ENCODE results near the gene RAE1. TPM values are rescaled to one million over a fixed set of nuclear protein-coding genes. Genes with fewer than 3 reads are reported as not detected.

RAE1 gene
- total and polyA plus RNA-seq, 9 donors: 19.9 to 30.5 (median 24.9) TPM

DNA sequence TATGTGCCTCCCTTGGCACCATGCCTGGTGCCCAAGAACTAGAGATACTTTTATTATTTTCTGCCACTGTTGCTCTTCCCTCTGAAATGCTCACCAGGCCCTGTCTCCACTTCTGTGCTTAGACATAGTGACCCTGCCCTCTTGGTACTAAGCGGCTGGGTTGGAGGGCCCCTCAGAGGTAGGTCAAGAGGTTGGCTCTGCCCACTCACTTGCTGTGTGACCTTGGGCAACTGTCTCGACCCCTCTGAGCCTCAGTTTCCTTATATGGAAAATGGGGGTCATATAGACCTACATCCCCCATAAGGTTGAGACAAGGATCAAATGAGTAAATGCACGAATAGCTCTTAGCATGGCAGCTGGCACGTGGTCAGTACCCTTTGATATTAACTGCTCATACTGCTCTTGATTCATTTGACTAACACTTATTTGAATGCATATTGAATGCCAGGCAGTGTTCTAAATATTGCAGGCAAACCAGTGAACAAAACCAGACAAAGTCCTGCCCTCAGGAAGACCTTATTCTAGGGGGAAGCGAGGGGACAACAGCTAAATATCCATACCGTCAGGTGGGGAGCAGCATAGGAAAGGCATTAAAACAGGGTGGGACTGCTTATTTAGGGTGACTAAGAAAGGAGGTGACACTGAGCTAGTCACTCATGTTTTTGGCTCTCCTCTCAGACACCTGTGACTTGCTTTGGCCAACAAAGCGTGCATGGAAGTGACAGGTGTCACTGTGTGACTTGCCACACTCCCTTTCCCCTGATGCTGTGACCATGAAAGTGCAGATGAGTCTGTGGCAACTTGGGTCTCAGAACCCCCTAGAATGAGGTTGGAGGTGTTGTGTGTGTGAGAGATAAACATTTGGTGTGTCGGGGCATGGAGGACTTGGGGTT lies 35.7 kb upstream of the RAE1 start:
- Histone ChIP-seq H3K36me3 (ENCODE audit: control insufficient read depth, insufficient read depth, low read length) (no peaks in the 10 kb centered on the region), H3K27me3 (ENCODE audit: control insufficient read depth, insufficient read depth, low read length) (peaks cover 17% of the 10 kb centered on the region), H3K27ac (ENCODE audit: low read length) (no peak overlapping the region), H3K4me1 (ENCODE audit: control insufficient read depth, insufficient read depth, low read length) (peaks cover 4% of the 10 kb centered on the region), H3K9me3 (replicated peaks; ENCODE audit: control insufficient read depth, low read depth, low read length) (no peaks in the 10 kb centered on the region), H3K4me3 (ENCODE audit: low read length) (no peak overlapping the region)
- WGBS (ENCODE audit: insufficient coverage): 81% methylated on average over 4 of the region's 8 CpGs
- no peak for DNase-seq

DNA sequence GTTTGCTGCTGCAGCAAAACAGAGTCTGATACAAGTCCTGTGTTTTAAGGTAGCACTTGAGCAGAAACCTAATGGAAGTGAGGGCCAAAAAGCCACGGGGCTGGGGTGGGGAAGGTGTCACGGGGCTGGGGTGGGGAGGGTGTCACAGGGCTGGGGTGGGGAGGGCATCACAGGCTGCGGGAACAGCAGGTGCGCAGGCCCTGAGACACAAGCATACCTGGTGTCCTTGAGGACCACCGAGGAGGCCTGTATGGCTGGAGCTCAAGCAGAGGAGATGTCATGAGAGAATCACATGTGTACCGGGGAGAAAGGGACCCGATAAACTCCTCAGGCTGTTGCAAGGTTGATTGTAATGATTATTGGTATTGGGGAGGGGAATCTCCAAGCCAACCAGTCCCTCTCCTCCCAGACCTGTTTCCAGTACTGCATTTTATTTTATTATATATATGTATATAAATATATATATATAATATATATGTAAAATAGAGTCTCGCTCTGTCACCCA lies 35.0 kb upstream of the RAE1 start:
- Histone ChIP-seq H3K36me3 (ENCODE audit: control insufficient read depth, insufficient read depth, low read length) (no peaks in the 10 kb centered on the region), H3K27ac (ENCODE audit: low read length) (no peak overlapping the region), H3K9me3 (replicated peaks; ENCODE audit: control insufficient read depth, low read depth, low read length) (no peaks in the 10 kb centered on the region), H3K27me3 (ENCODE audit: control insufficient read depth, insufficient read depth, low read length) (peaks cover 12% of the 10 kb centered on the region), H3K4me3 (ENCODE audit: low read length) (no peak overlapping the region), H3K4me1 (ENCODE audit: control insufficient read depth, insufficient read depth, low read length) (peaks cover 4% of the 10 kb centered on the region)
- DNase-seq: no peak
- 75% methylated on average over 4 of the region's 8 CpGs for WGBS (ENCODE audit: insufficient coverage)

DNA sequence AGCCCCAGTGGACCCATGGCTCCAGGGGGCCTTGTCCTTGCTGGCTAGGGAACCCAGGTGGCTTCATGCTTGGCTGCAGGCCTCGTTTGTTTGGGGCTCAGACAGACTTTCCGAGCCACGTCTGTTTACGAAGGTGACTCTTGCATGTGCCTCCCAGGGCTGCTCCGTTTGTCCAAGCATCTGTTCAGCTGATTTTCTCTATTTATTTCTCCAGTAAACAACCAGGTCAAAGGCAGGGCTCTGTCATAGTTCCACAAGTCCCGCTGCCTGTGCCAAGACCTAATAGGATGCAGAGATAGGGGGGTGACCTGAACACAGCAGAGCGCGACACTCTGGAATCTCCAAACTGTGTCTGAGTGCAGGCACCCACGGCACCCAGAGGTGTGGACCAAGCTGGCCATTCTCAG lies 34.3 kb upstream of the RAE1 start:
- no peaks in the 10 kb centered on the region for H3K9me3 ChIP-seq (replicated peaks; ENCODE audit: control insufficient read depth, low read depth, low read length)
- H3K27me3 ChIP-seq (ENCODE audit: control insufficient read depth, insufficient read depth, low read length): peaks cover 17% of the 10 kb centered on the region
- H3K4me3 ChIP-seq (ENCODE audit: low read length): no peak overlapping the region
- H3K27ac ChIP-seq (ENCODE audit: low read length): no peak overlapping the region
- 62% methylated on average over 9 of the region's 9 CpGs for WGBS (ENCODE audit: insufficient coverage)
- no peaks in the 10 kb centered on the region for H3K36me3 ChIP-seq (ENCODE audit: control insufficient read depth, insufficient read depth, low read length)
- peaks cover 4% of the 10 kb centered on the region for H3K4me1 ChIP-seq (ENCODE audit: control insufficient read depth, insufficient read depth, low read length)
- no peak for DNase-seq

DNA sequence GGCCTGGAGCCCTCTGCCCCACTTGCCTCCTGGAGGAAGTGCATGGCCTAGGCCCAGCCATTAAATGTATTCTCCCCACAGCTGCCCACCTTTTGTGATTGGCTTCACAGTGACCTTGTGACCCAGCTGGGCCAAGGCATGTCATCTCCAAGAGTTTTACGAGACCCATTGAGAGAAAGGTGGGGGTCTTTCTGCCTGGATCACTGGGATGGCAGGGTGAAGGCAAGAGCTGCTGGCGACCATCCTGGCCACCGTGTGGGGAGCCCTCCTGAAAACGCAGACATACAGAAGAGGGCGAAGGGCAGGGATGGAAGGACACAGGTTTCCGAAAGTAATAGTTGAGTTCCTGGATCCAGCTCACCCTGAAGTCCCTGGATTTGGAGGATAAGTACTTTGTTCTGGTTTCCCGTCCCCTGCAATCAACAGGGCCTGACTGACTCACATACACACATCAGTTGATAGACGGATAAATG lies 33.7 kb upstream of the RAE1 start:
- no peak for DNase-seq
- WGBS (ENCODE audit: insufficient coverage): 70% methylated on average over 3 of the region's 8 CpGs
- no peak overlapping the region for H3K27ac ChIP-seq (ENCODE audit: low read length)
- H3K4me3 ChIP-seq (ENCODE audit: low read length): no peak overlapping the region
- peaks cover 18% of the 10 kb centered on the region for H3K27me3 ChIP-seq (ENCODE audit: control insufficient read depth, insufficient read depth, low read length)
- peaks cover 4% of the 10 kb centered on the region for H3K4me1 ChIP-seq (ENCODE audit: control insufficient read depth, insufficient read depth, low read length)
- no peaks in the 10 kb centered on the region for H3K36me3 ChIP-seq (ENCODE audit: control insufficient read depth, insufficient read depth, low read length)
- no peaks in the 10 kb centered on the region for H3K9me3 ChIP-seq (replicated peaks; ENCODE audit: control insufficient read depth, low read depth, low read length)

- no peak overlapping the region for H3K4me3 ChIP-seq (ENCODE audit: low read length)
- H3K27me3 ChIP-seq (ENCODE audit: control insufficient read depth, insufficient read depth, low read length): peaks cover 22% of the 10 kb centered on the region
- H3K36me3 ChIP-seq (ENCODE audit: control insufficient read depth, insufficient read depth, low read length): no peaks in the 10 kb centered on the region
- H3K27ac ChIP-seq (ENCODE audit: low read length): no peak overlapping the region
- WGBS (ENCODE audit: insufficient coverage): 63% methylated on average over 14 of the region's 14 CpGs
- no peak for DNase-seq
- peaks cover 4% of the 10 kb centered on the region for H3K4me1 ChIP-seq (ENCODE audit: control insufficient read depth, insufficient read depth, low read length)
- no peaks in the 10 kb centered on the region for H3K9me3 ChIP-seq (replicated peaks; ENCODE audit: control insufficient read depth, low read depth, low read length)
Measured at GRCh38 chr20:57317789-57318371, 33.2 kb upstream of the RAE1 start.

GRCh38 chr20:57319584-57319983 lies 31.5 kb upstream of the RAE1 start:
- Histone ChIP-seq H3K9me3 (replicated peaks; ENCODE audit: control insufficient read depth, low read depth, low read length) (no peaks in the 10 kb centered on the region), H3K4me1 (ENCODE audit: control insufficient read depth, insufficient read depth, low read length) (peaks cover 6% of the 10 kb centered on the region), H3K27ac (ENCODE audit: low read length) (no peak overlapping the region), H3K27me3 (ENCODE audit: control insufficient read depth, insufficient read depth, low read length) (peaks cover 21% of the 10 kb centered on the region), H3K4me3 (ENCODE audit: low read length) (no peak overlapping the region), H3K36me3 (ENCODE audit: control insufficient read depth, insufficient read depth, low read length) (no peaks in the 10 kb centered on the region)
- WGBS (ENCODE audit: insufficient coverage): 100% methylated on average over 1 of the region's 4 CpGs
- no peak for DNase-seq

DNA sequence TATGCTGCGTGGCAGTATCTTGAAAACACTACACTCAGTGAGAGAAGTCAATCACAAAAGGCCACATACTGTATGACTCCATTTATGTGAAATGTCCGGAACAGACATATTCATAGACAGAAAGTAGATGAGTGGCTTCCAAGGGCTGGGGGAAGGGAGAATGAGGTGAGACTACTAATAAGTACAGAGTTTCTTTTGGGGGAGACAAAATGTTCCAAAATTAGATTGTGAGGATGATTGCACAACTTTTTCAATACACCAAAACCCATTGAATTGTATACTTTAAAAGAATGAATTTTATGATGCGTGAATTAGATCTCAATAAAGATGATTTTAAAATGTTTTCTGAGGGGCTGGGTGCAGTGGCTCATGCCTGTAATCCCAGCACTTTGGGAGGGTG lies 30.7 kb upstream of the RAE1 start:
- Histone ChIP-seq H3K27ac (ENCODE audit: low read length) (no peak overlapping the region), H3K4me3 (ENCODE audit: low read length) (no peak overlapping the region), H3K4me1 (ENCODE audit: control insufficient read depth, insufficient read depth, low read length) (peaks cover 6% of the 10 kb centered on the region), H3K36me3 (ENCODE audit: control insufficient read depth, insufficient read depth, low read length) (no peaks in the 10 kb centered on the region), H3K27me3 (ENCODE audit: control insufficient read depth, insufficient read depth, low read length) (peaks cover 25% of the 10 kb centered on the region), H3K9me3 (replicated peaks; ENCODE audit: control insufficient read depth, low read depth, low read length) (no peaks in the 10 kb centered on the region)
- WGBS (ENCODE audit: insufficient coverage): no CpG with 5 or more reads among the region's 3 CpGs
- no peak for DNase-seq

GRCh38 chr20:57321142-57321541 lies 29.9 kb upstream of the RAE1 start:
- WGBS (ENCODE audit: insufficient coverage): 83% methylated on average over 1 of the region's 2 CpGs
- no peak overlapping the region for H3K4me3 ChIP-seq (ENCODE audit: low read length)

DNA sequence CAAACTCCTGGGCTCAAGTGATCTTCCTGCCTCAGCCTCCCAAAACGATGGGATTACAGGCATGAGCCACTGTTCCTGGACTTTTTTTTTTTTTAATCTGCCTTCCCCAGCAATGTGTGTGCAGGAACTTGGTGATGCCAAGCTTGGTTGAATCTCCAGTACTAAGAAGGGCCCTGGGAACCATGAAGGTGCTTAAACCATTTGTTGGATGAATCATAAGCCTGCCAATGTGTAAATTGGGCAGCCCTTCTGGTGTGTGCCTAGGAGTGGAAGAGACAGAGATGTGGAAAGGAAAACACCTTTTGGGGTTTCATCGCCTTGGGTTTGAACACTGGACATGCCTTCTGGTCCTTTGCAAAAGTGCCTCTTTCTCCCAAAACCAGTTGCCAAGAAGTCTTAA lies 28.6 kb upstream of the RAE1 start:
- peaks cover 33% of the 10 kb centered on the region for H3K27me3 ChIP-seq (ENCODE audit: control insufficient read depth, insufficient read depth, low read length)

More at GRCh38 chr20:57321142-57321541, 29.9 kb upstream of the RAE1 start:
- H3K36me3 ChIP-seq (ENCODE audit: control insufficient read depth, insufficient read depth, low read length): no peaks in the 10 kb centered on the region
- H3K9me3 ChIP-seq (replicated peaks; ENCODE audit: control insufficient read depth, low read depth, low read length): no peaks in the 10 kb centered on the region
- H3K27me3 ChIP-seq (ENCODE audit: control insufficient read depth, insufficient read depth, low read length): peaks cover 27% of the 10 kb centered on the region
- H3K27ac ChIP-seq (ENCODE audit: low read length): no peak overlapping the region
- H3K4me1 ChIP-seq (ENCODE audit: control insufficient read depth, insufficient read depth, low read length): peaks cover 3% of the 10 kb centered on the region
- no peak for DNase-seq

GRCh38 chr20:57323034-57323433 lies 28.0 kb upstream of the RAE1 start:
- Histone ChIP-seq H3K4me3 (ENCODE audit: low read length) (no peak overlapping the region), H3K36me3 (ENCODE audit: control insufficient read depth, insufficient read depth, low read length) (no peaks in the 10 kb centered on the region), H3K27ac (ENCODE audit: low read length) (no peak overlapping the region), H3K4me1 (ENCODE audit: control insufficient read depth, insufficient read depth, low read length) (peaks cover 3% of the 10 kb centered on the region), H3K27me3 (ENCODE audit: control insufficient read depth, insufficient read depth, low read length) (peaks cover 34% of the 10 kb centered on the region), H3K9me3 (replicated peaks; ENCODE audit: control insufficient read depth, low read depth, low read length) (no peaks in the 10 kb centered on the region)
- DNase-seq: peak; percentile 35
- 6% methylated on average over 3 of the region's 6 CpGs for WGBS (ENCODE audit: insufficient coverage)

More for the DNA sequence above, 28.6 kb upstream of the RAE1 start:
- DNase-seq: no peak
- Histone ChIP-seq H3K36me3 (ENCODE audit: control insufficient read depth, insufficient read depth, low read length) (no peaks in the 10 kb centered on the region), H3K27ac (ENCODE audit: low read length) (no peak overlapping the region), H3K4me3 (ENCODE audit: low read length) (no peak overlapping the region), H3K4me1 (ENCODE audit: control insufficient read depth, insufficient read depth, low read length) (peaks cover 3% of the 10 kb centered on the region), H3K9me3 (replicated peaks; ENCODE audit: control insufficient read depth, low read depth, low read length) (no peaks in the 10 kb centered on the region)
- 40% methylated on average over 1 of the region's 2 CpGs for WGBS (ENCODE audit: insufficient coverage)

Measured in muscle of leg (tissue), 11 donors.